ENCODE measurements around the gene SETBP1. TPM values are rescaled to one million over a fixed set of nuclear protein-coding genes. Genes with fewer than 3 reads are reported as not detected.

Gene SETBP1
- total RNA-seq, 1 donor from 2014 or later, result 83.3 TPM

DNA sequence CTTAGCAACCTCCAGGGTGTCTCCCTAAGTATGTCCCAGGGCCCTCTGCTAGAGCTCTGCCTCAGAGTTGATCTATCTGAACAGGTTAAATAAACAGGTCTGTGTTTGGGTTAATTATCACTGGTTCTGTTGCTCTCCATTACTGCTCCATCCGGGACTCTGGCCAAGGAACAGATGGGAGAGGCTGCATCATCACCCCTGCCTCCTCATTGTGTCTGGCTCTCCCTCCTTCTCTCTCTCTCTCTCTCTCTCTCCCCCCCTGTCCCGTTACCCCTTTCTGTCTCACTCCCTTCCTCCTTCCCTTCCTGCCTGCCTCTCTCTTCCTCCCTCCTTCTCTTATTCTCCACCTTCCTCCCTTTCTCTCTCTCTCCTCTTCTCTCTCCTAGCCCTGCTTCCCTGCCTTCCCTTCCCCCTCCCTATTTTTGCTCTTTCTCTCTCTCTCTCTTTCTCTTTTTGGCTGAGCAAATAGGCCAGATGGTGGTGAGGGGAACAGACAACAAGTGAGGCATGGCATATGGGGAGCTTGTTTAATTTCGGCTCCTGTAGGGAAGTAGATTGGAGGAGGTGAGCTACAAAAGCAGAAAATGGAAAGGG is 62.1 kb downstream of the SETBP1 start:
- DNase-seq, result peak; percentile 58
- H3K27me3 Mint-ChIP-seq (ENCODE audit: unreplicated experiment), result peaks cover 24% of the 10 kb centered on the region

DNA sequence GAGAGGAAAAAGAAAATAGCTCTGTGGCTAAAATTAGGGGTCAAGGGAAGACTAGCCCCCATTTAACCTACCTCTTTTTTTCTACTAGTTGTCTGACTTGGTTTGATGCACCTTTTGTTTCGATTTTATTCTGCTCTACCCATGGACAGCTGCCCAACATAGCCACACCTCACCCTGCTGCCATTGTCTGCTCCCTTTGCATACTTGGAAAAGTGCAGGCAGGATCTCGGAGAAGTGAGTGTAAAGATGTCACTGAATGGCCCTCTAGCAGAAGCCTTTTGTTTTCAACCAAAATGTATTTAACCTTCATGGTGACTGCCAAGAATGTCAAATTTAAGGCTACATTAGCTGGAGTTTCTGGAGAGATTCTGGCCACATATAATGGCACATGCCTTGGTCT is 62.9 kb downstream of the SETBP1 start:
- DNase-seq, result no peak

More for the DNA sequence above, 62.1 kb downstream of the SETBP1 start:
- TF ChIP-seq, protein P1, sequence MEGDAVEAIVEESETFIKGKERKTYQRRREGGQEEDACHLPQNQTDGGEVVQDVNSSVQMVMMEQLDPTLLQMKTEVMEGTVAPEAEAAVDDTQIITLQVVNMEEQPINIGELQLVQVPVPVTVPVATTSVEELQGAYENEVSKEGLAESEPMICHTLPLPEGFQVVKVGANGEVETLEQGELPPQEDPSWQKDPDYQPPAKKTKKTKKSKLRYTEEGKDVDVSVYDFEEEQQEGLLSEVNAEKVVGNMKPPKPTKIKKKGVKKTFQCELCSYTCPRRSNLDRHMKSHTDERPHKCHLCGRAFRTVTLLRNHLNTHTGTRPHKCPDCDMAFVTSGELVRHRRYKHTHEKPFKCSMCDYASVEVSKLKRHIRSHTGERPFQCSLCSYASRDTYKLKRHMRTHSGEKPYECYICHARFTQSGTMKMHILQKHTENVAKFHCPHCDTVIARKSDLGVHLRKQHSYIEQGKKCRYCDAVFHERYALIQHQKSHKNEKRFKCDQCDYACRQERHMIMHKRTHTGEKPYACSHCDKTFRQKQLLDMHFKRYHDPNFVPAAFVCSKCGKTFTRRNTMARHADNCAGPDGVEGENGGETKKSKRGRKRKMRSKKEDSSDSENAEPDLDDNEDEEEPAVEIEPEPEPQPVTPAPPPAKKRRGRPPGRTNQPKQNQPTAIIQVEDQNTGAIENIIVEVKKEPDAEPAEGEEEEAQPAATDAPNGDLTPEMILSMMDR (IDR thresholded peaks at IDR 0.05; ENCODE audit: partially characterized antibody, unreplicated experiment), result no peak
- Mint-ChIP-seq H3K36me3 (ENCODE audit: unreplicated experiment) (no peaks in the 10 kb centered on the region), H3K27ac (ENCODE audit: unreplicated experiment) (peak overlapping the region; percentile 100), H3K4me1 (ENCODE audit: low read depth, unreplicated experiment) (peaks cover 79% of the 10 kb centered on the region), H3K9me3 (ENCODE audit: unreplicated experiment) (peaks cover 29% of the 10 kb centered on the region), H3K4me3 (ENCODE audit: unreplicated experiment) (peak overlapping the region; percentile 88)

DNA sequence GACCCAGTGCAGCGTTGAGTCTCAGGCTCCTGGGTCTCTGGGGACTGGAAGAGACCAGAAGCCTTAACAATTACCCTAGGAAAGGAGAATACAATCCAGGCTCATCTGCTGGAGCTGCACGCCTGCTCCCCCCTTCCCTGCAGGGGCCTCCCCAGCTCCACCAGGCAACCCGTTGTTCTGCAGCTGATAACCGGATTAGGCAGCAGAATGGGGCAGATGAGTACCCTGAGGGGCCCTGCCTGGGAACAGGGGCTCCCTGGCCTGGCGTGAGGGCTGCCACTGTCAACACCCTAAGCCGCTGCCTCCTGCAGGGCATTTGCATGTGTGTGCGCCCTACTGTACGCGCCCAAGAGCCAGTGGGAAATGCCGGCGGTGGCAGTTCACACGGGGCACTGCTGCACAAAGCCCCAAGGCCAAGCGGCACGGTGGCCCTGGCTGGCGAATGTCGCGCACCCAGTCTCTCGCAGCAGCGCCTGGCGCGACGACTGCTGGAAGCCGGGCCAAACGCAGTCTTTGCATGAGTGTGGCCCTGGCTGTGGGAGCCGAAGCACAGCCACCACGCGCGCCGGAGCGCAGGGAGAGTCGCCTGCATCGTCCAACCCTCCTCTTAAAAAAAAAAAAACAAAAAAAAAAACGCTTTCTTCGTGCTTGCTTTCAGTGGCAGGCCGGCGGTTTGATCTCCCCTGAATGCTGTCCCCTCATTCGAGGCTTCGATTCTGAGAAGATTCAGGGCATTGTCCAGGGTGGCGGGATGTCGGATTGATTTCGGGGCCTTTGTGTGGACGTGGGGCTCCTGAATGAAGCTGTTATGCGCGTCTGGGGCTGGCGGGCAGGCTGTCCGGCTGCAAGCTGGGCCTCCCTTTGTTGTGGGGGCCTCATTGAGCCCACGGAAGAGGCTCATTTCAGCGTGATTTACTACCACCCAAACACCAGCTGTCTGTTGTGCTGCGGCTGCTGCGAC is 63.8 kb downstream of the SETBP1 start:
- DNase-seq, result peak; percentile 77
- peak overlapping the region; percentile 88 for H3K4me3 Mint-ChIP-seq (ENCODE audit: unreplicated experiment)
- H3K36me3 Mint-ChIP-seq (ENCODE audit: unreplicated experiment), result no peaks in the 10 kb centered on the region
- TF ChIP-seq, protein P1 (IDR thresholded peaks at IDR 0.05; ENCODE audit: partially characterized antibody, unreplicated experiment), result no peak
- peaks cover 28% of the 10 kb centered on the region for H3K27me3 Mint-ChIP-seq (ENCODE audit: unreplicated experiment)
- peaks cover 29% of the 10 kb centered on the region for H3K9me3 Mint-ChIP-seq (ENCODE audit: unreplicated experiment)
- peaks cover 87% of the 10 kb centered on the region for H3K4me1 Mint-ChIP-seq (ENCODE audit: low read depth, unreplicated experiment)
- H3K27ac Mint-ChIP-seq (ENCODE audit: unreplicated experiment), result peak overlapping the region; percentile 100

More for the DNA sequence above, 62.9 kb downstream of the SETBP1 start:
- H3K9me3 Mint-ChIP-seq (ENCODE audit: unreplicated experiment), result peaks cover 29% of the 10 kb centered on the region
- peak overlapping the region; percentile 100 for H3K27ac Mint-ChIP-seq (ENCODE audit: unreplicated experiment)
- TF ChIP-seq, protein P1 (IDR thresholded peaks at IDR 0.05; ENCODE audit: partially characterized antibody, unreplicated experiment), result no peak
- peak overlapping the region; percentile 88 for H3K4me3 Mint-ChIP-seq (ENCODE audit: unreplicated experiment)
- peaks cover 28% of the 10 kb centered on the region for H3K27me3 Mint-ChIP-seq (ENCODE audit: unreplicated experiment)
- no peaks in the 10 kb centered on the region for H3K36me3 Mint-ChIP-seq (ENCODE audit: unreplicated experiment)
- peaks cover 86% of the 10 kb centered on the region for H3K4me1 Mint-ChIP-seq (ENCODE audit: low read depth, unreplicated experiment)

DNA sequence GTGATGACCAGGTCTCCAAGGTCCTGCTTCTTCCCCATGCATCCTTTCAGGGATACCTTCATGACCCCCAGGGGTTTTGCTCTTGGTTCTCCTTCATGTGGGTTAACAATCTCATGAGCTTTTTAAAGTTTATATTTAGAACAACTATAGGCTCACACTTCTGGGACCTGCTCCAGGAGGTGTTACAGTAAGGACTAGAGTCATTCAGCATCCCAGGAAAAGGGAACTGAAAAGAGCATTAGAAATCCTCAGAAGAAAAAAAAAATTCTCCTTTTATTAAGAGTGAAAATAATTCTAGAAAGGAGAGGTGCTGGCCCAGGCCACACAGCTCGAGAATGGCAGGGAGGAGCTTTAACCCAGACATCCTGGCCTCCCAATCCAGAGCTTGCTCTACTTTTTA is 66.5 kb downstream of the SETBP1 start:
- TF ChIP-seq, protein P1 (IDR thresholded peaks at IDR 0.05; ENCODE audit: partially characterized antibody, unreplicated experiment), result no peak
- H3K4me1 Mint-ChIP-seq (ENCODE audit: low read depth, unreplicated experiment), result peaks cover 66% of the 10 kb centered on the region
- no peak overlapping the region for H3K4me3 Mint-ChIP-seq (ENCODE audit: unreplicated experiment)
- no peak overlapping the region for H3K27ac Mint-ChIP-seq (ENCODE audit: unreplicated experiment)
- no peaks in the 10 kb centered on the region for H3K36me3 Mint-ChIP-seq (ENCODE audit: unreplicated experiment)
- DNase-seq, result no peak
- H3K27me3 Mint-ChIP-seq (ENCODE audit: unreplicated experiment), result peaks cover 31% of the 10 kb centered on the region
- peaks cover 31% of the 10 kb centered on the region for H3K9me3 Mint-ChIP-seq (ENCODE audit: unreplicated experiment)

All from glutamatergic neuron (in vitro differentiated cells).